Activated CD4-positive, CD25-positive, alpha-beta regulatory T cell (primary cell): ENCODE measurements around the gene KMT2D.

Experiments used
- DNase-seq, 4 experiments: peaks; one replicate each; lab custom pipeline; 2025; lab: John Stamatoyannopoulos, UW

The KMT2D gene, protein sequence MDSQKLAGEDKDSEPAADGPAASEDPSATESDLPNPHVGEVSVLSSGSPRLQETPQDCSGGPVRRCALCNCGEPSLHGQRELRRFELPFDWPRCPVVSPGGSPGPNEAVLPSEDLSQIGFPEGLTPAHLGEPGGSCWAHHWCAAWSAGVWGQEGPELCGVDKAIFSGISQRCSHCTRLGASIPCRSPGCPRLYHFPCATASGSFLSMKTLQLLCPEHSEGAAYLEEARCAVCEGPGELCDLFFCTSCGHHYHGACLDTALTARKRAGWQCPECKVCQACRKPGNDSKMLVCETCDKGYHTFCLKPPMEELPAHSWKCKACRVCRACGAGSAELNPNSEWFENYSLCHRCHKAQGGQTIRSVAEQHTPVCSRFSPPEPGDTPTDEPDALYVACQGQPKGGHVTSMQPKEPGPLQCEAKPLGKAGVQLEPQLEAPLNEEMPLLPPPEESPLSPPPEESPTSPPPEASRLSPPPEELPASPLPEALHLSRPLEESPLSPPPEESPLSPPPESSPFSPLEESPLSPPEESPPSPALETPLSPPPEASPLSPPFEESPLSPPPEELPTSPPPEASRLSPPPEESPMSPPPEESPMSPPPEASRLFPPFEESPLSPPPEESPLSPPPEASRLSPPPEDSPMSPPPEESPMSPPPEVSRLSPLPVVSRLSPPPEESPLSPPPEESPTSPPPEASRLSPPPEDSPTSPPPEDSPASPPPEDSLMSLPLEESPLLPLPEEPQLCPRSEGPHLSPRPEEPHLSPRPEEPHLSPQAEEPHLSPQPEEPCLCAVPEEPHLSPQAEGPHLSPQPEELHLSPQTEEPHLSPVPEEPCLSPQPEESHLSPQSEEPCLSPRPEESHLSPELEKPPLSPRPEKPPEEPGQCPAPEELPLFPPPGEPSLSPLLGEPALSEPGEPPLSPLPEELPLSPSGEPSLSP (N-terminal part only)

GRCh38 chr12:49060237-49061156 lies at the start of gene KMT2D:
Gene KMT2D (minus strand): TSS chr12:49060794. CDS start chr12:49055324, 5,470 bp downstream.
- peak; percentile 72 to 80 (median 75) for DNase-seq

DNA sequence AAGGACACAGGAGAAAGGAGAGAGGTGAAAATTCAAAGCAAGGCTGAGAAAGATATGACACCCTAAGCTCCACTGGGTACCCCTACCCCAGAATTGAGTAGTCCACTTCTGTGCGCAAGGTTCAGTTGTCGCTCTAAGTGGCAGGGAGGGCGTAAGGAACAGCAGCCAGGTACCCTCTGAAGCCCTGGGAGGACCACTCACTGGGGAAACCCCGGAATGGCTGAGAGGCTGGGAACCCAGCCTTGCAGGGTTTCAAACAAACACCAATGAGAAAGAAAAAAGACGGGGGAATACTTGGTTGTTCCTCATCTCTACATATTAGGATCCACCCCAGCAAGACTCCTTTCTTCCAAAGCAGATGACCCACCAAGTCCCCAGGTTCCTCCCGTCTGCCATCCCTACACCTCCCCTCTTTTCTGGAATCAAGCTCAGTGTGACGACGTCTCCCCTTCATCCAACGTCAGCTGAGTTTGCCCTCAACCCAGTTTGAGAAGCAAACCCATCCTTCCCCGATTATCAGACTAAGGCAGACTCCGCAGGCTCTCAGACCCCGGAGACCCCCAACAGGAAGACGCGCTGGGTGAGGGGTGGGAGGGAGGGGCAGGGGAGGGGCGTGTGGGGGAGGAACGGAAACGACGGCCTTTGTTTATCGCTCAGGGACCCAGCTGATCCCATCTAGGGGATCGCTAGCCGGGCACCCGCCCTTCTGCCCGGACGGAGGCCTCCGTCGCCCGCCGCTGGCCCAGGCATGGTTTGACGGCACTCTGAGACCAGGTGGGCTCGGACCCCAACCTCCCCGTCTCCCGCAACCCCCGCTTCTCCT lies 49.3 kb upstream of the KMT2D start:
- peak in 1 of 4 experiments; percentile 26 for DNase-seq

DNA sequence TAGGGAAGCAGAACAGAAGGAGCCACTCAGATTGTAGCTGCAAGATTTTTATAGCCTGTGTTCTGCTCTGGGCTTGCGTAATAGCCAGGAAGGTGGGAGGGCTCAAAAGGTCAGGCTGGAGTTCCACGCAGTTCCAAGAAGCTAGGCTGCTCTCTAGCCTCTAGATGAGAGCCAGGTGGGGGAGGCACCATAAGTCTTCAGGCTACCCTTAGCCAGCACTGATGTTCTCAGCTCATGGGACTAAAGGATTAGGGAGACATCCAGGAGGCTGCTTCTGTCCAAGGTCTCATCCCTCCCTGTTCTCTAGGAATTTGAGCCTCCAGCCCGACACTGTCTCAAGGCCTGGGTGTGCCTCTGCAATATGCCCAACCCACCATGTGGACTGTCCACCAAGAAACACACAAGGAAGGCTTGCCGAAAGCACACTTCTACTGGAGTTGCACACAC lies 48.4 kb upstream of the KMT2D start:
- no peak for DNase-seq

- DNase-seq, result no peak
Measured at GRCh38 chr12:49105504-49106084, 45.0 kb upstream of the KMT2D start.

- no peak for DNase-seq
Measured at GRCh38 chr12:49104822-49105221, 44.2 kb upstream of the KMT2D start.

DNA sequence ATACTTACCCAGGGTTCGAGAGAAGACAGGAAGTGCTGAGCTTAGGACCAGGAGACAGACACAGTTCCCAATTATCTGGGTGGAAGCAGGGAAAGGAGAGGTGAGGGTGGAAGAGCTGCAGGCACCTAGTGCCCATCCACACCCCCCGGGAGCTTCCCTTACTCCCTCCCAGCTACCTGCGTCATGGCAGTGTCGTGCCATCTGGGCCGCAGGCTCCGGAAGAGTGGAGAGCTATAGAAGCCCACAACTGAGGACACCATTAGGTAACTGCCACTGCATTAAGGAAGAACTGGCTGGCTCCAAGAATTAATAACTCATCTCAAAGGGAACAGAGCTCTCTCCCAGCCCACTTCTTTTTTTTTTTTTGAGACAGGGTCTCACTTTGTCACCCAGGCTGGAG lies 39.8 kb upstream of the KMT2D start:
- no peak for DNase-seq

GRCh38 chr12:49098703-49099102 lies 38.1 kb upstream of the KMT2D start:
- no peak for DNase-seq

DNA sequence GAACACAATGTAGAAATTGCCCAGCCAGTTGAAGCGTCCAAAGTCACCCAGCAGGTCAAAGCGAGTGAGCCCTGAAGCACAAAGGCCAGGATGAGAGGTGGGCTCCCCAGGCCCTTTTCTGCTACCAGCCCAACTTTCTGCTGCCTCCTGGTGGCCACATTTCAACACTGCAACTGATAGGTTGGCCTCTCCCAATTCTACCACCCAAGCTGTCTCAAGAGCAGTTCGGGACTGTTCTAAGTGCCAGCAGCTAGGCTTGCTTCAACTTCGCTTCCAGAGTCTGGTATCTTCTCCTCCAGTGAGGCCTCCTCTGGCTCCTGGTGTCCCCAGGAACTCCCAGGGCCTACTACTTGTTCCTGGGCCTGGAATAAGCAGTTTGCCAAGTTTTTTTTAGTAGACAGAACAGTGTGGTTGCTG lies 37.4 kb upstream of the KMT2D start:
- peak; percentile 15 to 48 (median 26) for DNase-seq

- DNase-seq, result no peak
Measured at GRCh38 chr12:49097381-49097780, 36.8 kb upstream of the KMT2D start.

- DNase-seq, result no peak
Measured at GRCh38 chr12:49094975-49095365, 34.4 kb upstream of the KMT2D start.

DNA sequence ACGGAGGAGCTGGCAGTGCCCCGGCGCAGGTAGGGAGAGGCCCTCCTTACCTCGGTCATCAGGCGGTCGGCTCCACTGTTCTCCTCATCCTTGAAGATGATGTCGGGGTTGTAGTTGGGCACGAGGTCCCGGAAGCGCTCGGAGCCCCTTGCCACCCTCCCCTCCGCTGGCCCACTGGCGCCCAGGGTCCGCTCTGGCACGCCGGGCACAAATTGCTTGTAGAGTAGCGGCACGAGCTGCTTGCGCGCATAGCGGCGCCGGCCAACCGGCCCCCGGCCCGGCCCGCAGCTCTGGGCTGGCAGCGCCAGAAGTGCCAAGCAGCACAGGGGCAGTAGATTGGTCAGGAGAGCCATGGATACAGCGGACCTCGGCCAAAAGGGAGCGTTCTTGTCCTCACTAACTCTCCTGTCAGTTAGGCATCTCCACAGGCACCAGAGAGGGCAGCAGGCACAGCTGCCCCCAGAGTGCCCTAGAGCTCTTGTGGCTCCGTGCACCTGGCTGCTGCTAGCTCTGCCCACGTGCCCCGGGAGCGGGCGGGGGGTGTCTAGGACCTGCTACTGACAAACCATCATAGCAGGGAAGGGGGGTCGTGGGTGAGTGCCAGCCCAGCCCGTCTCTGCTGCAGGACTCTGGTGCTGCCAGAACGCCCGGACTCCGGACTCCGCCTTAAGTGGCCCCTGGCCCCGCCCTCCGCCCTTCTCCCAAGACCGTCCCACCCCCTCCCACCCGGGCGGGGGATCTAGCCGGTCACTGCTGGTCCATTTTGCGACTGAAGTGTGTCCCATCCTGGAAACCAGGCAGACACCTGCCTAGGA lies 33.8 kb upstream of the KMT2D start, which contains the start of gene DHH:
DHH (minus strand) TSS at position 642 of the 815 bp plus-strand sequence; CDS start at position 353, 289 bp downstream.
- no peak for DNase-seq

DNA sequence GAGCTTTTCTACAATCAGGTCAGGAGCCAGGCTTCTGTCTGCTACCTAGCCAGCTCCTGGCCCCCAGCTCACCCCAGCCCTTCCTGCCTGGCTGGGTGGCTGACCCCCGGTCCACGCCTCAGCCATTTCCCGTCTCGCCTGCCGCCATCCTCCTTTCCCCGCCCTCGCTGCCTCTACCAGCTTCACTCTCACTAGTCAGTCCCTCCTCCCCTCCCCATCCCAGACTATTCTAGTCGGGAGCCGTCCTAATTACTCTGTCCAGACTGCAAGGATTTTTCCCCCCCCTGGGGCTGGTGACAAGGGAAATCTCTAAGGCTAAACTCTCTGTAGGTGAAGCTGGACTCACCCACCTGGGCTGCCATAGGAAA lies 33.2 kb upstream of the KMT2D start:
- no peak for DNase-seq

- DNase-seq, result no peak
Measured at GRCh38 chr12:49092816-49093406, 32.3 kb upstream of the KMT2D start.

DNA sequence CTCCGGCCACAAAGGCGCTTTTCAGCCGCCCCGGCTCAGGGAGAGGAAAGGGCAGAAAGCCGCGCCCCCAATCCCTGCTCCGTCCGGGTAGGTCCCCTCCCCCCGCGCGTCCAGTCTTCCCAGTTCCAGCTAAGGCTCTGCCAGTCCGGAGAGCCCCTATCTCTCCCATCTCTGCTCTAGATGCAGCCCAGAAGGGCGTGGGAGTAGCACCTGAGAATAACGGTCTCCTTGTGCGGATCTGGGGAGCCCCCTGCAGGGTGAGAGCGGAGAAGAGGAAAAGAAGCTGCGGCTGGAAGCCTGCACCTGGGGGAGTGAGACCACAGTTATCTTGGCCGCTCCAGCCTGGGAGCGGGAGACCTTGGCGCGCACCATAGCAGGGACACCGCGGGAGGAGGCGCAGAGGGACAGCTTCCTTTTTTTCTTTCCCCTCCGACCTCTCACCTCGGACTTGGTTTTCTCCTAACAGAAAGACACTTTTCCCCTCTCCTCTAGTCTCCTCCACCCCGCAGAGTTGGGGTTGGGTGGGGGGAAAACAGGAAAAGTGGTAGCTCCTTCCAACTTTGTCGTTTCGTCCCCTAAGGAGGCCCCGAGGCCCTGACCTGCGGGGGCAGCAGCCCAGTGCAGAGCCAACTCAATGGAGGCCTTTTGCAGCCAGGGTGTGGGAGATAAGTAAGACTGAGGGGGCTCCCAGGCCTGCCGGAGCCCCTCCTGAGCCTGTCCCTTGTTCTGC lies 31.7 kb upstream of the KMT2D start:
- peak; percentile 21 to 27 (median 22) for DNase-seq

DNA sequence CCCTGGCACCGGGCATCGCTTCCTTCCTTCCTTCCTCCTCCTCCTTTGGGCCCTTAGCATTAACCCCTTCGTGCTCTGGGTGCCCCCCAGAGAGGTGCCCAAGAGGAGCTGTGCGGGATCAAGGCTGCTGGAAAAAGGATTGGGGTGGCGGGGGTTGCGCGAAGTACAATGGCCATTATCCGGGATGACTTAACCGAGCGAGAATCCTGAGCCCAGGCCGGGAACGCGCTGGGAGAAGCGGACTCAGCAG lies 31.2 kb upstream of the KMT2D start:
- DNase-seq, result no peak

DNA sequence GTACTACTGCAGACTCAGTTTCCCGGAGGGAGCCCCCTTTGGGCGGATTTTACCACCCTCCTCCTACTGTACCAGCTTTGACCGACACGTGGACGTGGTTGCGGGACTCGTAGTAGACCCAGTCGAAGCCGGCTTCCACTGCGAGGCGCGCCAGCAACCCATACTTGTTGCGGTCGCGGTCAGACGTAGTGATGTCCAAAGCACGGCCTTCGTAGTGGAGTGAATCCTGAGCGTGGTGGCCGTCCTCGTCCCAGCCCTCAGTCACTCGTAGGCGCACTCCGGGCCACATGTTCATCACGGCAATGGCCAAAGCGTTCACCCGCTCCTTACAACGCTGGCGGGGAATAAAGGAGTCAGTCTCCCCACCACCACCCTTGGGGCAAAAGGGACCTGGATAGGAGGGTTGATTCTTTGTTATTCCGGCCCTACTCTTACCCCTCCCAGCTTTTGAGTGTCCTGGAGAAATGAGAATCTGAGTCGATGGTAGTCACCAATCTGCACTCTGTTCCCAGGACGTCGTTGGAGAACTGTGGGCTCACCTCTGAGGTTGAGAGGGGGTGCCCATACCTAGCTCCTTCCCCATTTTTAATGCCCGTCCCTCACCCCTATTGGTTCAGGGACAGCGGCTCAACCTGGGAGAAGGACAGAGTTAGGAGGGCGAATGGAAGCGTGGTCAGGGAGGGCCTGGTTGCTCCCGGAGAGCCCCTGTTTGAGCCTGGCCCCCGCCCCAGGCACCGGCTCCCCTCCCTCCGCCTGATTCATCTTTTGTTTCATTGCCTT lies 30.7 kb upstream of the KMT2D start:
- DNase-seq, result no peak

DNA sequence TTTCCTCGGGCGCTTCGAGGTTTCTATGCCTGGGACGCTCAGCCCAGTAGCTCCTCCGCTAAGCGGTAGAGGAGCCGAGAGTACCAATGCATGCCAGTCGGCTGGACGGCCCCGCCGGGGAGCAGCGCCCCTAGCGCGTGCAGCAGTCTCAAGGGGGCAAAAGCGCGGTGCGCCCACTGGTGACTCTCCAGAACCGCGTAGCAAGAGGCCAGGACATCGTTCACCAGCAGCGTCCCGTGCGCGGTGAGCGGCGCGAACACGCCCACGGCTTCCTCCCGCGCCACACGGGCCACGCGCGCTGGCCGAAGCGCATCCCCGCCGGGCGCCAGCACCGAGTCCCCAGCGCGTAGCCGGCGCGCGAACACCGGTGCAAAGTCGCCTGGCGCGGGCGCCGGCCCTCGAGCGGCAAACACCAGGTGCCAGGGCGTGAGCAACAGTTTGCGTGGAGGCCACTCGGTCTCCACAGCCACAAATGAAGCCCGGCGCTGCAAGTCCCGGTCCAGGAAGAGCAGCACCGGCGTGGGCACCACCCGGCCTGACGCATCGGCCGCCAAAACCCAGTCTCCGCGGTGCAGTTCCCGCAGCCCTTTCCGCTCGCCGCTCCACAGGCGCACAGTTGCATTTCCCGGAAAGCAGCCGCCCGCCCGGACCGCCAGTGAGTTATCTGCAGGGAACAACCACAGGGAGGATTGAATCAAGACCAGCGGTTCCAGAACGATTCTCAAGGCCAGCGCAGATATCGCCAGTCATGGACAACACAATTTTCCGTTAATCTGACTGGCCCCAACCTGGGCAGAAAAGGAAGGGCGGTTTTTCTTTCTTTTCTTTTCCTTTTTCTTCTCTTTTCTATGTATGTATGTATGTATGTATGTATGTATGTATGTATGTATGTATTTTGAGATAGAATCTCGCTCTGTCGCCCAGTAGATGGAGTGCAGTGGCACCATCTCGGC lies 29.5 kb upstream of the KMT2D start:
- DNase-seq, result no peak
